WERI-Rb-1 (cell line): ENCODE results near the gene PACRG.

Source experiments
- DNase-seq: peaks from one replicate; pipeline ENCODE4 v3.0.0-alpha.2; 2020
- H3K27ac ChIP-seq: fragments of 250-450 bp; sonication (Bioruptor Pico); 2 replicates; pipeline ENCODE4 v1.5.1; 2020; ENCODE audit warnings: mild to moderate bottlenecking, moderate library complexity
- H3K27me3 ChIP-seq: fragments of 250-450 bp; sonication (Bioruptor Pico); 2 replicates; pipeline ENCODE4 v1.5.1; 2021; ENCODE audit warnings: mild to moderate bottlenecking, low read depth, moderate library complexity; ENCODE audit not compliant: insufficient read depth, severe bottlenecking
- H3K36me3 ChIP-seq: fragments of 250-450 bp; sonication (Bioruptor Pico); 2 replicates; pipeline ENCODE4 v1.5.1; 2020; ENCODE audit warnings: mild to moderate bottlenecking, moderate library complexity
- H3K4me3 ChIP-seq: 2 replicates; pipeline ENCODE4 v1.5.1; 2011; ENCODE audit warnings: low read depth, mild to moderate bottlenecking, control low read depth, low read length
- H3K9me3 ChIP-seq: fragments of 250-450 bp; sonication (Bioruptor Pico); 2 replicates; pipeline ENCODE4 v1.5.1; 2021; ENCODE audit warnings: mild to moderate bottlenecking, moderate library complexity; ENCODE audit not compliant: severe bottlenecking
- CTCF ChIP-seq: IDR thresholded peaks from 2 replicates; pipeline ENCODE4 v1.5.1; 2011; ENCODE audit warnings: low read depth, mild to moderate bottlenecking, control low read depth, inconsistent platforms, low read length

PACRG gene

GRCh38 chr6:163087981-163088380 lies 360.2 kb downstream of the PACRG start:
- no peak for DNase-seq
- Histone ChIP-seq H3K36me3 (no peaks in the 10 kb centered on the region), H3K27me3 (no peaks in the 10 kb centered on the region), H3K4me3 (no peak overlapping the region), H3K9me3 (no peaks in the 10 kb centered on the region), H3K27ac (no peak overlapping the region)
- TF ChIP-seq CTCF: no peak

- Histone ChIP-seq H3K36me3 (no peaks in the 10 kb centered on the region), H3K4me3 (no peak overlapping the region), H3K27ac (no peak overlapping the region), H3K9me3 (no peaks in the 10 kb centered on the region), H3K27me3 (no peaks in the 10 kb centered on the region)
- no peak for TF ChIP-seq CTCF
- no peak for DNase-seq
Measured at GRCh38 chr6:163092876-163093275, 365.1 kb downstream of the PACRG start.

- Histone ChIP-seq H3K27ac (peak overlapping the region; percentile 63), H3K9me3 (no peaks in the 10 kb centered on the region), H3K27me3 (no peaks in the 10 kb centered on the region), H3K36me3 (no peaks in the 10 kb centered on the region), H3K4me3 (no peak overlapping the region)
- TF ChIP-seq CTCF: no peak
- DNase-seq: peak; percentile 77
Measured at GRCh38 chr6:163094881-163095280, 367.1 kb downstream of the PACRG start.

GRCh38 chr6:163095401-163095800 lies 367.6 kb downstream of the PACRG start:
- TF ChIP-seq CTCF: no peak
- Histone ChIP-seq H3K9me3 (no peaks in the 10 kb centered on the region), H3K27me3 (no peaks in the 10 kb centered on the region), H3K27ac (peak overlapping the region; percentile 63), H3K36me3 (no peaks in the 10 kb centered on the region), H3K4me3 (no peak overlapping the region)
- peak; percentile 56 for DNase-seq

- Histone ChIP-seq H3K27ac (no peak overlapping the region), H3K9me3 (no peaks in the 10 kb centered on the region), H3K36me3 (no peaks in the 10 kb centered on the region), H3K4me3 (no peak overlapping the region), H3K27me3 (no peaks in the 10 kb centered on the region)
- no peak for DNase-seq
- no peak for TF ChIP-seq CTCF
Measured at GRCh38 chr6:163098827-163099479, 371.2 kb downstream of the PACRG start.

- Histone ChIP-seq H3K9me3 (no peaks in the 10 kb centered on the region), H3K36me3 (no peaks in the 10 kb centered on the region), H3K27ac (no peak overlapping the region), H3K4me3 (no peak overlapping the region), H3K27me3 (no peaks in the 10 kb centered on the region)
- no peak for DNase-seq
- no peak for TF ChIP-seq CTCF
Measured at GRCh38 chr6:163099621-163100171, 371.9 kb downstream of the PACRG start.
